OCI-LY7 (cell line): ENCODE data around the gene YWHAQ. TPM values are rescaled to one million over a fixed set of nuclear protein-coding genes. Genes with fewer than 3 reads are reported as not detected.
"Not testable (repeated sequence)": the region's sequence is repeated elsewhere in the genome, so short reads cannot be mapped to it uniquely, and the experiment has no call there.

ENCODE experiments used
- BruUV-seq: library from RNA; stranded (reverse); fragments of 400-500 nt; replicated peaks from 2 replicates; lab custom pipeline; 2021; lab: Mats Ljungman, UMichigan
- CTCF ChIA-PET: fragments of 300-600 bp; sonication (Branson Sonifier 250); formaldehyde crosslinking; loops from one replicate; lab custom pipeline; 2022; ENCODE audit warnings: antibody characterized with exemption; ENCODE audit not compliant: unreplicated experiment; lab: Charles Lee
- POLR2A ChIA-PET: fragments of 300-600 bp; sonication (Branson Sonifier 250); formaldehyde crosslinking; loops from one replicate; lab custom pipeline; 2022; ENCODE audit warnings: antibody characterized with exemption; lab: Charles Lee
- DNase-seq: peaks from one replicate; pipeline ENCODE4 v3.0.0-alpha.2; 2015; ENCODE audit warnings: low spot score
- H2AFZ ChIP-seq: fragments of 200-600 bp; sonication (generic), shearing (Covaris generic); 2 replicates; pipeline ENCODE4 v1.6.1; 2014; ENCODE audit warnings: mild to moderate bottlenecking, antibody characterized with exemption, low read length, moderate library complexity
- H3K27ac ChIP-seq: fragments of 200-600 bp; sonication (generic); 2 replicates; pipeline ENCODE4 v1.5.1; 2014; ENCODE audit warnings: mixed run types, low read depth, mild to moderate bottlenecking, moderate library complexity, low read length, inconsistent platforms; ENCODE audit not compliant: poor library complexity, severe bottlenecking
- H3K36me3 ChIP-seq: fragments of 200-600 bp; sonication (generic); 2 replicates; pipeline ENCODE4 v1.6.1; 2014; ENCODE audit warnings: mild to moderate bottlenecking, antibody characterized with exemption, low read length, moderate library complexity, mixed read lengths; ENCODE audit not compliant: insufficient read depth
- H3K4me1 ChIP-seq: fragments of 200-600 bp; sonication (generic); 2 replicates; pipeline ENCODE4 v1.5.1; 2014; ENCODE audit warnings: mild to moderate bottlenecking, low read length; ENCODE audit not compliant: insufficient read depth, poor library complexity, severe bottlenecking
- H3K4me2 ChIP-seq: fragments of 200-600 bp; sonication (generic); 2 replicates; pipeline ENCODE4 v1.6.1; 2014; ENCODE audit warnings: mild to moderate bottlenecking, low read length
- H3K4me3 ChIP-seq: fragments of 200-600 bp; sonication (generic); 2 replicates; pipeline ENCODE4 v1.5.1; 2014; ENCODE audit warnings: mild to moderate bottlenecking, low read depth, low read length; ENCODE audit not compliant: poor library complexity, severe bottlenecking
- H3K79me2 ChIP-seq: fragments of 200-600 bp; sonication (generic); 2 replicates; pipeline ENCODE4 v1.6.1; 2016; ENCODE audit warnings: low read depth, mild to moderate bottlenecking, low read length, moderate library complexity, mixed read lengths; ENCODE audit not compliant: insufficient read depth
- H3K9me2 ChIP-seq: fragments of 200-600 bp; sonication (generic); 2 replicates; pipeline ENCODE4 v1.6.1; 2016; ENCODE audit warnings: mild to moderate bottlenecking, low read length, mixed read lengths; ENCODE audit not compliant: insufficient read depth
- H3K9me3 ChIP-seq: fragments of 200-600 bp; sonication (generic); 2 replicates; pipeline ENCODE4 v1.6.1; 2014; ENCODE audit warnings: mild to moderate bottlenecking, mixed run types, low read length, mixed read lengths
- H4K20me1 ChIP-seq: fragments of 200-600 bp; sonication (generic); 2 replicates; pipeline ENCODE4 v1.6.1; 2014; ENCODE audit warnings: mild to moderate bottlenecking, antibody characterized with exemption, low read length, moderate library complexity, mixed read lengths; ENCODE audit not compliant: insufficient read depth
- CTCF ChIP-seq: fragments of 200-600 bp; sonication (generic); conservative IDR thresholded peaks from 2 replicates; pipeline ENCODE4 v1.5.1; 2014; ENCODE audit warnings: mild to moderate bottlenecking, antibody characterized with exemption, low read length, moderate library complexity, mixed read lengths
- EZH2phosphoT487 ChIP-seq: fragments of 200-600 bp; sonication (generic); IDR thresholded peaks from 2 replicates; pipeline ENCODE4 v1.6.1; 2018; ENCODE audit warnings: low read depth, borderline replicate concordance, mild to moderate bottlenecking, mixed run types, antibody characterized with exemption, low read length, moderate library complexity, mixed read lengths
- intact Hi-C: fragments of 100-400 bp; cut with micrococcal nuclease; formaldehyde crosslinking; loops from one replicate; pipeline ENCODE4 v1.10.0; 2022; ENCODE audit not compliant: unreplicated experiment
- total RNA-seq, 2 experiments: library from RNA; depleted of rRNA in 1 of 2; stranded (reverse); fragments of >200 nt in 1 of 2; shearing (Covaris generic) in 1 of 2; gene quantifications; 2 replicates each; pipeline ENCODE4 v1.2.3, GENCODE V29; 2014 to 2022

YWHAQ gene
- total RNA-seq, 2 experiments from 2014 or later, result 181 to 252 TPM

DNA sequence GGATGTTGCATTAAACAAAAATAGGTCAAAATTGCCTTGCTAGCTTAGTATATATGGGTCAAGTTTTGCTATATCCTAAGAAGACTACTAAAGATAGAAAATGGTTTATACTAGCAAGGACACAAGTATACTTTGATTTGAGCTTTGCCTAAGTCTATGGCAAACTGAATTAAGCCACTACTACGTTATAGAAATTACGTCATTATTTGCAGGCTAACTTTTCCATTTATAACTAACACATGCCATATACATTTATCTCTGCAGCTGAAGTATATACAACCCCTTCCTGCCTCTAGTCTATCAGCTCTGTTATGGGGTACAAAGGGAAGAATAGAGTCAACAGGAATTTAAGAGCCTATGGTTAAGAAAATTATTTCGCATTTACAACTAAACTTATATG, 16.2 kb downstream of the YWHAQ start:
- no peak for TF ChIP-seq CTCF
- TF ChIP-seq EZH2phosphoT487, result no peak
- Histone ChIP-seq H3K4me1 (peaks cover 8% of the 10 kb centered on the region), H3K27ac (no peak overlapping the region), H3K4me2 (no peak overlapping the region), H3K9me3 (0 out of 2 replicates have a peak, but pooled peaks cover 8% of the 10 kb centered on the region), H3K9me2 (no peaks in the 10 kb centered on the region), H4K20me1 (peaks cover 22% of the 10 kb centered on the region), H3K36me3 (peaks cover 91% of the 10 kb centered on the region), H3K4me3 (no peak overlapping the region), H2AFZ (no peak overlapping the region), H3K79me2 (peaks cover 100% of the 10 kb centered on the region)
- ChIA-PET POLR2A (interaction anchor here (0.5 to 1.1 kb wide), 4 partner anchors 10 to 150 kb away, joined by 3 to 7 read pairs (median 4); no protein-coding TSS in a partner anchor), CTCF (no interaction called here)
- no TSS peak for BruUV-seq
- DNase-seq, result no peak
- intact Hi-C loops, result no loop called here

GRCh38 chr2:9613291-9613690, 17.5 kb downstream of the YWHAQ start:
- Histone ChIP-seq H3K36me3 (peaks cover 84% of the 10 kb centered on the region), H3K4me1 (peaks cover 21% of the 10 kb centered on the region), H3K79me2 (peaks cover 100% of the 10 kb centered on the region), H3K4me3 (no peak overlapping the region), H3K27ac (no peak overlapping the region), H2AFZ (no peak overlapping the region), H3K4me2 (no peak overlapping the region), H3K9me2 (no peaks in the 10 kb centered on the region), H4K20me1 (peaks cover 26% of the 10 kb centered on the region), H3K9me3 (no peaks in the 10 kb centered on the region)
- CTCF ChIA-PET, result no interaction called here
- POLR2A ChIA-PET, result no interaction called here
- intact Hi-C loops, result no loop called here
- DNase-seq, result no peak
- no TSS peak for BruUV-seq
- TF ChIP-seq CTCF, result no peak
- no peak for TF ChIP-seq EZH2phosphoT487

DNA sequence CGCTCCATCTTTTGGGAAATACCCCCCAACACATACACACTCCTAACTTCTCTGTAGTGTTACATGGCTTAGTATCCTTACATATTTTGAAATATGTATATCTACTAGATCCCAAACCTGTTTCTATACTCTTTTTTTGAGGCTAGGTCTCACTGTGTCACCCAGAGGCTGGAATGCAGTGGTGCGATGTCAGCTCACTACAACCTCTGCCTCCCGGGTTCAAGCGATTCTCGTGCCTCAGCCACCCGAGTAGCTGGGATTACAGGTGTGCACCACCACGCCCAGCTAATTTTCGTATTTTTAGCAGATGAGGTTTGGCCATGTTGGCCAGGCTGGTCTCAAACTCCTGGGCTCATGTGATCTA, 19.3 kb downstream of the YWHAQ start:
- Histone ChIP-seq H4K20me1 (peaks cover 26% of the 10 kb centered on the region), H3K79me2 (peaks cover 100% of the 10 kb centered on the region), H3K4me1 (peaks cover 29% of the 10 kb centered on the region), H3K36me3 (peaks cover 80% of the 10 kb centered on the region)
- DNase-seq, H2AFZ ChIP-seq, BruUV-seq, H3K9me2 ChIP-seq, CTCF ChIA-PET, H3K4me2 ChIP-seq, intact Hi-C loops, H3K9me3 ChIP-seq, H3K27ac ChIP-seq, H3K4me3 ChIP-seq: not testable (repeated sequence)
- POLR2A ChIA-PET, result interaction anchor here (0.8 kb wide), 1 partner anchor 20 kb away, joined by 3 read pairs; no protein-coding TSS in a partner anchor
